Measurements from ENCODE around the gene USP36. TPM values are rescaled to one million over a fixed set of nuclear protein-coding genes. Genes with fewer than 3 reads are reported as not detected.

Gene USP36
- total and polyA plus RNA-seq, 9 of the 15 experiments (the other 6 are each of a cell fraction or from before 2014, with no cell fraction given): 6.4 to 72.8 (median 22.5) TPM

GRCh38 chr17:78865682-78866390 is 25.2 kb upstream of the USP36 start (continued):
- no peak for TF ChIP-seq SNAPC5 (CRISPR knock-in tag; IDR thresholded peaks at IDR 0.05)
- TF ChIP-seq ZBTB34 (CRISPR knock-in tag; IDR thresholded peaks at IDR 0.05): no peak
- 0 out of 2 replicates have a peak, but pooled peaks have one; percentile 28 for TF ChIP-seq JUN (IDR thresholded peaks at IDR 0.05; ENCODE audit: borderline replicate concordance, low read depth, low read length)
- no peak for TF ChIP-seq JUN (CRISPR knock-in tag; IDR thresholded peaks at IDR 0.05; ENCODE audit: borderline replicate concordance)
- TF ChIP-seq KLF16 (IDR thresholded peaks at IDR 0.05): peak; percentile 46; the same call in 1 of the 2 replicates
- no peak for TF ChIP-seq FOS (IDR thresholded peaks at IDR 0.05; ENCODE audit: extremely low read depth, insufficient read length)
- TF ChIP-seq, protein P1, sequence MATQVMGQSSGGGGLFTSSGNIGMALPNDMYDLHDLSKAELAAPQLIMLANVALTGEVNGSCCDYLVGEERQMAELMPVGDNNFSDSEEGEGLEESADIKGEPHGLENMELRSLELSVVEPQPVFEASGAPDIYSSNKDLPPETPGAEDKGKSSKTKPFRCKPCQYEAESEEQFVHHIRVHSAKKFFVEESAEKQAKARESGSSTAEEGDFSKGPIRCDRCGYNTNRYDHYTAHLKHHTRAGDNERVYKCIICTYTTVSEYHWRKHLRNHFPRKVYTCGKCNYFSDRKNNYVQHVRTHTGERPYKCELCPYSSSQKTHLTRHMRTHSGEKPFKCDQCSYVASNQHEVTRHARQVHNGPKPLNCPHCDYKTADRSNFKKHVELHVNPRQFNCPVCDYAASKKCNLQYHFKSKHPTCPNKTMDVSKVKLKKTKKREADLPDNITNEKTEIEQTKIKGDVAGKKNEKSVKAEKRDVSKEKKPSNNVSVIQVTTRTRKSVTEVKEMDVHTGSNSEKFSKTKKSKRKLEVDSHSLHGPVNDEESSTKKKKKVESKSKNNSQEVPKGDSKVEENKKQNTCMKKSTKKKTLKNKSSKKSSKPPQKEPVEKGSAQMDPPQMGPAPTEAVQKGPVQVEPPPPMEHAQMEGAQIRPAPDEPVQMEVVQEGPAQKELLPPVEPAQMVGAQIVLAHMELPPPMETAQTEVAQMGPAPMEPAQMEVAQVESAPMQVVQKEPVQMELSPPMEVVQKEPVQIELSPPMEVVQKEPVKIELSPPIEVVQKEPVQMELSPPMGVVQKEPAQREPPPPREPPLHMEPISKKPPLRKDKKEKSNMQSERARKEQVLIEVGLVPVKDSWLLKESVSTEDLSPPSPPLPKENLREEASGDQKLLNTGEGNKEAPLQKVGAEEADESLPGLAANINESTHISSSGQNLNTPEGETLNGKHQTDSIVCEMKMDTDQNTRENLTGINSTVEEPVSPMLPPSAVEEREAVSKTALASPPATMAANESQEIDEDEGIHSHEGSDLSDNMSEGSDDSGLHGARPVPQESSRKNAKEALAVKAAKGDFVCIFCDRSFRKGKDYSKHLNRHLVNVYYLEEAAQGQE (IDR thresholded peaks at IDR 0.05; ENCODE audit: borderline replicate concordance): peak; percentile 56; the same call in 1 of the 2 replicates
- TF ChIP-seq, protein P1 (CRISPR knock-in tag; IDR thresholded peaks at IDR 0.05; ENCODE audit: low read depth): no peak
- TF ChIP-seq MLX (CRISPR knock-in tag; conservative IDR thresholded peaks at IDR 0.05): no peak
- peak; percentile 12; the same call in 1 of the 2 replicates for TF ChIP-seq JUND (IDR thresholded peaks at IDR 0.05; ENCODE audit: borderline replicate concordance, low read depth, low read length)
- no peak for TF ChIP-seq JUND (tag; IDR thresholded peaks at IDR 0.05; ENCODE audit: borderline replicate concordance, low read depth, low read length)
- no peak for TF ChIP-seq MYNN (IDR thresholded peaks at IDR 0.05)
- no peak for TF ChIP-seq MYNN (CRISPR knock-in tag; IDR thresholded peaks at IDR 0.05)
- no peak for TF ChIP-seq PCBP1 (IDR thresholded peaks at IDR 0.05; ENCODE audit: low read depth, low read length, poor library complexity, severe bottlenecking)
- TF ChIP-seq ZKSCAN3 (CRISPR knock-in tag; IDR thresholded peaks at IDR 0.05): no peak

Measured in K562 (cell line).